ENCODE data around the gene CTDNEP1. TPM values are rescaled to one million over a fixed set of nuclear protein-coding genes. Genes with fewer than 3 reads are reported as not detected.

The CTDNEP1 gene
- total and polyA plus RNA-seq, 7 experiments from 2014 or later, result 38.3 to 173 (median 120) TPM

DNA sequence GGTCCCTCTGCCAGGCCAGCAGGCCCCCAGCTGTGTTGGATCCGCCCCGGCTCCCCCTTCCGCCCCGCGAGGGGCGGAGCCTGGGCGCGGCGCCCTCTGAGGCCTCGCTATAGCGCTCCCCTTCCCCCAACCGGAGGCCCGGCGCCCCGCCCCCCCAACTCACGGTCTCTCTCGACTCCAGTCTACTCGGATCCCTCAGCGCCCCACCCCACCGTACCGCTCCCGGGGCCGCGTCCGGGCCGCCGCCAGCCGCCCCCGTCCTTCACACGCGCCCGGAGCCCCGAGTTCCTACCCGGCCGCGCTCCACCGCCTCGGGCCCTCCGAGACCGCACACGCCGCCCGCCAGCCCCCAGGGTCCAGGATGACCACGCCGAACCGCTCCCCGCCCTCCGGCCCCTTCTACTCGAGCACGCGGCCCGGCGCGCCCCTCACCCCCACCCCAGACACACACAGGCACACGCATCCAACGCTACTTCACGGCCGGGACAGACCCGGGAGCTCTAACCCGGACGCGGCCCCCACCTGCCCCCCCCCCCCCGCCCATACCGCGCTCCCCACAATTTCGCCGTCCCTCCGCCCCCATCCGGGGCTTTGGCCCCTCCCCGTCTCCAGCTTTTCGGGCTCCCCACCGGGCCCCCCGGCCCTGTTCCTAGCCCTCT lies 13.6 kb downstream of the CTDNEP1 start:
- peaks cover 5 to 49% (median 7%) of the 10 kb centered on the region in 3 experiments for H3K36me3 ChIP-seq (ENCODE audit: control insufficient read depth in 2 of 3, insufficient read depth in 3 of 3, low read length in 3 of 3)
- H3K27me3 Mint-ChIP-seq, result peaks cover 0 to 5% (median 0%) of the 10 kb centered on the region in 5 donors
- H3K4me3 ChIP-seq (ENCODE audit: low read length), result peak overlapping the region; percentile 29
- H3K4me1 Mint-ChIP-seq, result peaks cover 43 to 74% (median 66%) of the 10 kb centered on the region in 7 donors
- intact Hi-C loops (cut with micrococcal nuclease), result loop anchor here (1.0 to 10.0 kb wide), 5 partner anchors 25 to 919 kb away; partner anchors contain the start of genes TP53 (in 2 of the 2), PER1 (in 1 of the 2) and WRAP53 (in 1 of the 2)
- no peaks in the 10 kb centered on the region for H3K9me3 ChIP-seq (ENCODE audit: control insufficient read depth in 2 of 3, low read length in 3 of 3)
- peak overlapping the region; percentile 55 to 98 (median 89) for H3K27ac Mint-ChIP-seq
- H3K27me3 ChIP-seq (ENCODE audit: control insufficient read depth in 2 of 2, insufficient read depth in 2 of 2, low read length in 2 of 2), result no peaks in the 10 kb centered on the region
- H3K4me1 ChIP-seq (ENCODE audit: control insufficient read depth in 2 of 2, insufficient read depth in 2 of 2, low read length in 2 of 2), result peaks cover 35 to 42% of the 10 kb centered on the region in 2 donors
- ATAC-seq, result peak; percentile 19
- ChIA-PET POLR2A (interaction anchor here (0.5 to 14.4 kb wide), 15 partner anchors 12 to 926 kb away, joined by 3 to 265 read pairs (median 5); partner anchors contain the start of genes ACADVL, ACAP1, CTDNEP1 and DLG4), CTCF (interaction anchor here (0.6 kb wide), 1 partner anchor 68 kb away, joined by 3 read pairs; no protein-coding TSS in a partner anchor)
- H3K36me3 Mint-ChIP-seq, result peaks cover 5 to 32% (median 16%) of the 10 kb centered on the region in 5 donors
- peaks cover 0 to 10% (median 0%) of the 10 kb centered on the region in 11 donors for H3K9me3 Mint-ChIP-seq
- H3K4me3 Mint-ChIP-seq, result peak overlapping the region; percentile 88 to 98 (median 94)
- peak; percentile 57 to 86 (median 71) for DNase-seq
- peak overlapping the region; percentile 92 for H3K27ac ChIP-seq (ENCODE audit: low read depth, low read length)

DNA sequence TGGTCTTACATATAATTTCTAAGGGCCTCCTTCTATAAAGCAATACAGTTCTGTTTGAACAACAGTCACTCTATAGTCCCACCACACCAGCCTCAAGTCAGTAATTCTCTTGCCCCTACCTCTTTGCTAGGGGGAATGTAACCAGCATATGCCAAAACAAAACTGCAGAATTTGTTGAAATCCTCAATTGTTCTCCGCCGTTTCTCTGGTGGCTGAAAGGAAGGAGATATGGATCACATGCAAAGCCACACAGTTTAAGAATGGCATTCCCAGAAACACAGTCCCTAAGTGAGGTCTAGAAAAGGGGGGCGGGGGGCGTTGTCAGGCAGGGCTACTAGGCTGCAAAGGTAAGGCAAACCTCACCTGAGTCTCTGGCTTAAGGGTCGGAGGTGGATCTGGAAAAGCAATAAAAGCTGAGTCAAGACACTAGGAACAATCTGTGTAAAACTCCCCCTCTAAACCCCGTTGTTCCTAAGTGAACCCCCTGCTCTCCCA lies 14.2 kb downstream of the CTDNEP1 start:
- CTCF ChIA-PET, result interaction anchor here (0.5 to 1.5 kb wide), 2 partner anchors 25 to 31 kb away, joined by 3 read pairs; no protein-coding TSS in a partner anchor
- DNase-seq (peak in 1 of 9 donors; percentile 29), ATAC-seq (no peak)
- peaks cover 36 to 42% of the 10 kb centered on the region in 2 donors for H3K4me1 ChIP-seq (ENCODE audit: control insufficient read depth in 2 of 2, insufficient read depth in 2 of 2, low read length in 2 of 2)
- Mint-ChIP-seq H3K36me3 (peaks cover 5 to 32% (median 12%) of the 10 kb centered on the region in 5 donors), H3K4me1 (peaks cover 46 to 73% (median 66%) of the 10 kb centered on the region in 7 donors), H3K4me3 (peak overlapping the region; percentile 88 to 98 (median 94)), H3K9me3 (peaks cover 0 to 7% (median 0%) of the 10 kb centered on the region in 11 donors), H3K27ac (peak overlapping the region; percentile 55 to 98 (median 83)), H3K27me3 (peaks cover 0 to 2% (median 0%) of the 10 kb centered on the region in 5 donors)
- intact Hi-C loops (cut with micrococcal nuclease), result loop anchor here in 1 of 2 donors (5.0 to 10.0 kb wide), 2 partner anchors 450 to 917 kb away; partner anchors contain the start of genes PER1, TP53 and WRAP53
- POLR2A ChIA-PET, result interaction anchor here (0.5 to 14.4 kb wide), 5 partner anchors 18 to 927 kb away, joined by 3 to 265 read pairs (median 14); partner anchors contain the start of genes ACADVL, DLG4, SLC16A13 and TP53
- no peaks in the 10 kb centered on the region for H3K27me3 ChIP-seq (ENCODE audit: control insufficient read depth in 2 of 2, insufficient read depth in 2 of 2, low read length in 2 of 2)
- H3K9me3 ChIP-seq (ENCODE audit: control insufficient read depth in 2 of 3, low read length in 3 of 3), result no peaks in the 10 kb centered on the region
- peak overlapping the region; percentile 92 for H3K27ac ChIP-seq (ENCODE audit: low read depth, low read length)
- H3K4me3 ChIP-seq (ENCODE audit: low read length), result peak overlapping the region; percentile 29
- peaks cover 5 to 49% (median 7%) of the 10 kb centered on the region in 3 experiments for H3K36me3 ChIP-seq (ENCODE audit: control insufficient read depth in 2 of 3, insufficient read depth in 3 of 3, low read length in 3 of 3)

DNA sequence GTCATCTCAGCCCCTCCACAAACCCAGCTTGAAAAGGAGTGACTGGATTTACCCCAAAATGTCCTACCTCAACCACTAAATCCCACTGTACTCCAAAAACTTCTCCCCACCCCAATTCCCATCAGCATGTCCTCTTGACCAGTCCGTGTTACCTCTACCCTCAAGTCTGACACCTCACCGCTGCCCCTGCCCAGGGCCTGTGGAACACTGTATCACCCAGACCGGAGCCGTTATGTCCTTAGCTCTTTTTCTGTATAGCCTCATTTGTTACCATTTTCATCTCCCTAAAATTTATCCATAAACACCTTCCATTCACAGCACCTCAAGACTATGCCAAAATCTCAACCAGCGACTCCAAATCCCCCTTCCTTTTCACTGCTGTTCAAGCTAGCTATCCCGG lies 14.7 kb downstream of the CTDNEP1 start:
- Histone ChIP-seq H3K4me1 (ENCODE audit: control insufficient read depth in 2 of 2, insufficient read depth in 2 of 2, low read length in 2 of 2) (peaks cover 36 to 42% of the 10 kb centered on the region in 2 donors), H3K4me3 (ENCODE audit: low read length) (no peak overlapping the region), H3K27me3 (ENCODE audit: control insufficient read depth in 2 of 2, insufficient read depth in 2 of 2, low read length in 2 of 2) (no peaks in the 10 kb centered on the region), H3K27ac (ENCODE audit: low read depth, low read length) (peak overlapping the region; percentile 92), H3K9me3 (ENCODE audit: control insufficient read depth in 2 of 3, low read length in 3 of 3) (no peaks in the 10 kb centered on the region), H3K36me3 (ENCODE audit: control insufficient read depth in 2 of 3, insufficient read depth in 3 of 3, low read length in 3 of 3) (peaks cover 5 to 46% (median 7%) of the 10 kb centered on the region in 3 experiments)
- H3K4me3 Mint-ChIP-seq, result peak overlapping the region; percentile 88 to 98 (median 94)
- peak overlapping the region; percentile 55 to 98 (median 83) for H3K27ac Mint-ChIP-seq
- CTCF ChIA-PET, result interaction anchor here (0.5 to 1.5 kb wide), 2 partner anchors 24 to 31 kb away, joined by 3 read pairs; no protein-coding TSS in a partner anchor
- DNase-seq (no peak), ATAC-seq (no peak)
- H3K4me1 Mint-ChIP-seq, result peaks cover 50 to 74% (median 68%) of the 10 kb centered on the region in 7 donors
- peaks cover 7 to 28% (median 12%) of the 10 kb centered on the region in 5 donors for H3K36me3 Mint-ChIP-seq
- POLR2A ChIA-PET, result interaction anchor here (1.1 to 14.4 kb wide), 3 partner anchors 17 to 201 kb away, joined by 3 to 265 read pairs (median 14); partner anchors contain the start of genes ACADVL, DLG4 and SLC16A13
- intact Hi-C loops (cut with micrococcal nuclease), result loop anchor here in 1 of 2 donors (5.0 to 10.0 kb wide), 2 partner anchors 450 to 918 kb away; partner anchors contain the start of genes PER1, TP53 and WRAP53
- H3K9me3 Mint-ChIP-seq, result peaks cover 0 to 7% (median 0%) of the 10 kb centered on the region in 11 donors
- peaks cover 0 to 2% (median 0%) of the 10 kb centered on the region in 5 donors for H3K27me3 Mint-ChIP-seq

DNA sequence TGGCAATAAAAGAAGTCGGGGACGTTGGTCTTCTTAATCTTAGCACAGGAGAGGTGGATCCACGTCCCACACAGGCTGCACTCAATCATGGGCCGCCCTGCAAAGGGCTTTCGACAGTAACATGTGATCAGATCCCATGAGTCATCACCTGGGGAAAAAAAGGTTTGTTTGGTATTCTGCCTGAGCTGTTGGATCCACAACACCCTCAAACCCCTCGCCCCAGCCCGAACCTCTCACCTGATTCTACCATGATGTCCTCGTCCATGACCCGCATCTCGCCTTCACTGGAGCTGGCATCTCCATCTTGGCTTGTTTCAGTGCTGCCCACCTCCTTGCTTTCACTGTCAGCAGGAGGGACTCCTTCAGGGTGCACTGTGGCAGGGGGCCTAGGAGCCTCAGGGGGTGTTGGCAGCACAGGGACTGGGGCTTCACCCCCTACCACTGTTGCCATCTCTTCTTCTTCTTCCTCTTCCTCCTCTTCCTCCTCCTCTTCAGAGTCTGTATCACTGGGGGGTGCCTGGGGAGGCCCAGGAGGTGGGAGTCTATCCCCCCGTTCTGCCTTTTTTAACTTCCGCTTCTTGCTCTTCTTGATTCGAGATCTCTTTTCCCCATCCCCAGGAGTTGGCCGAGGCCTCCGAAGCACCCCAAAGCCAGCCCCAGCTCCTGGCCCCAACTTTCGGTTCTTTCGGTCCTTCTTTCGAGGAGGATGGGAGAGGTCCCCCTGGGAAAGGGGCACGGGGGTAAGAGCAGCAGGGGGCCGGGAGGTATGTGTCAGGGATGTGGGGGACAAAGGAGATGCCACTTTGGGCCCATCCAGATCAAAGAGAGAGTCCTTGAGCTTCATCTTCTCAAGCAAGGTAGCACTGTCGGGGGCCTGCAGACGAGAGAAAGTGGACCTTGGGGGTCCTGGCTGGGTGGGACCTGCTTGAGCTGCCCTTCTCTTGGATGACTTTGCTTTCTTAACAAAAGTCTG lies 15.6 kb downstream of the CTDNEP1 start:
- no peak for ATAC-seq
- Mint-ChIP-seq H3K4me3 (peak overlapping the region in 9 of 10 donors; percentile 48 to 98 (median 93)), H3K27ac (peak overlapping the region in 8 of 9 donors; percentile 34 to 98 (median 84)), H3K27me3 (peaks cover 0 to 2% (median 0%) of the 10 kb centered on the region in 5 donors), H3K9me3 (peaks cover 0 to 7% (median 0%) of the 10 kb centered on the region in 11 donors), H3K36me3 (peaks cover 7 to 24% (median 12%) of the 10 kb centered on the region in 5 donors), H3K4me1 (peaks cover 45 to 69% (median 60%) of the 10 kb centered on the region in 7 donors)
- DNase-seq, result no peak
- Histone ChIP-seq H3K27ac (ENCODE audit: low read depth, low read length) (peak overlapping the region; percentile 39), H3K4me1 (ENCODE audit: control insufficient read depth in 2 of 2, insufficient read depth in 2 of 2, low read length in 2 of 2) (peaks cover 28 to 34% of the 10 kb centered on the region in 2 donors), H3K36me3 (ENCODE audit: control insufficient read depth in 2 of 3, insufficient read depth in 3 of 3, low read length in 3 of 3) (peaks cover 5 to 46% (median 7%) of the 10 kb centered on the region in 3 experiments), H3K27me3 (ENCODE audit: control insufficient read depth in 2 of 2, insufficient read depth in 2 of 2, low read length in 2 of 2) (no peaks in the 10 kb centered on the region), H3K9me3 (ENCODE audit: control insufficient read depth in 2 of 3, low read length in 3 of 3) (no peaks in the 10 kb centered on the region), H3K4me3 (ENCODE audit: low read length) (no peak overlapping the region)
- CTCF ChIA-PET, result interaction anchor here (1.5 kb wide), 1 partner anchor 30 kb away, joined by 3 read pairs; no protein-coding TSS in a partner anchor
- POLR2A ChIA-PET, result interaction anchor here (0.5 to 14.4 kb wide), 7 partner anchors 12 to 100 kb away, joined by 3 to 265 read pairs (median 4); partner anchors contain the start of genes ACADVL, ACAP1, CTDNEP1 and DLG4
- intact Hi-C loops (cut with micrococcal nuclease), result loop anchor here in 1 of 2 donors (5.0 to 10.0 kb wide), 2 partner anchors 451 to 919 kb away; partner anchors contain the start of genes PER1, TP53 and WRAP53

Data from naive thymus-derived CD4-positive, alpha-beta T cell (primary cell).